H1 (cell line): Measurements from ENCODE around the gene PCGF3. TPM values are rescaled to one million over a fixed set of nuclear protein-coding genes. Genes with fewer than 3 reads are reported as not detected.
A peak's percentile ranks its signal among the peaks of the same experiment; 100 is the strongest.
"Not testable (repeated sequence)": the region's sequence is repeated elsewhere in the genome, so short reads cannot be mapped to it uniquely, and the experiment has no call there.

Source experiments
- CTCF ChIA-PET: fragments of 300-600 bp; sonication (Branson Sonifier 250); formaldehyde crosslinking; loops from one replicate; lab custom pipeline; 2021; ENCODE audit not compliant: partially characterized antibody; lab: Charles Lee
- POLR2A ChIA-PET: fragments of 300-600 bp; sonication (Branson Sonifier 250); formaldehyde crosslinking; loops from one replicate; lab custom pipeline; 2021; ENCODE audit warnings: inconsistent platforms; ENCODE audit not compliant: partially characterized antibody; lab: Charles Lee
- DNase-seq, 2 experiments: peaks; one replicate each; pipeline versions ENCODE4 v3.0.0 to v3.0.0-alpha.2; 2010 to 2022; ENCODE audit warnings: low spot score in 2 of 2, low read depth in 1 of 2, mixed read lengths in 1 of 2
- FAIRE-seq: peaks from 2 replicates; lab custom pipeline; 2011; peaks lifted over from hg19 to GRCh38; lab: Jason Lieb, UNC
- H2AFZ ChIP-seq: 2 replicates; pipeline ENCODE4 v1.8.1; 2012; ENCODE audit warnings: low read length, inconsistent platforms
- H2AK5ac ChIP-seq: 2 replicates; pipeline ENCODE4 v1.6.1; 2013; ENCODE audit warnings: low read depth, low read length
- H2BK120ac ChIP-seq: replicated peaks from 2 replicates; pipeline ENCODE3; 2013; ENCODE audit warnings: low read depth, low read length, inconsistent platforms
- H2BK12ac ChIP-seq: 2 replicates; pipeline ENCODE4 v1.6.1; 2013; ENCODE audit warnings: low read depth, low read length
- H2BK15ac ChIP-seq: 2 replicates; pipeline ENCODE4 v1.6.1; 2013; ENCODE audit warnings: low read length
- H2BK20ac ChIP-seq: 2 replicates; pipeline ENCODE4 v1.6.1; 2013; ENCODE audit warnings: low read length
- H2BK5ac ChIP-seq: 2 replicates; pipeline ENCODE4 v1.6.1; 2013; ENCODE audit warnings: low read depth, low read length
- H3K14ac ChIP-seq: 2 replicates; pipeline ENCODE4 v1.6.1; 2013; ENCODE audit warnings: inconsistent platforms; ENCODE audit not compliant: insufficient read length
- H3K18ac ChIP-seq: 2 replicates; pipeline ENCODE4 v1.6.1; 2013; ENCODE audit warnings: low read length; ENCODE audit errors: extremely low read depth
- H3K23ac ChIP-seq: 2 replicates; pipeline ENCODE4 v1.6.1; 2013; ENCODE audit warnings: inconsistent platforms; ENCODE audit not compliant: insufficient read length
- H3K23me2 ChIP-seq: 2 replicates; pipeline ENCODE4 v1.6.1; 2013; ENCODE audit warnings: low read depth, low read length
- H3K27ac ChIP-seq: 2 replicates; pipeline ENCODE4 v1.6.1; 2011; ENCODE audit warnings: low read depth, low read length, inconsistent platforms
- H3K27me3 ChIP-seq, 4 experiments: replicated peaks in 1 of 4; 1 replicate in 1 of 4; 2 replicates in 3 of 4; pipeline versions ENCODE4 v1.6.1 to v1.8.1; 2011 to 2013; ENCODE audit warnings: low read length in 3 of 4, mild to moderate bottlenecking in 3 of 4, inconsistent platforms in 2 of 4, mixed read lengths in 2 of 4, moderate library complexity in 1 of 4; ENCODE audit not compliant: control insufficient read depth in 3 of 4, insufficient read depth in 3 of 4; ENCODE audit errors: extremely low read depth in 1 of 4
- H3K36me3 ChIP-seq, 4 experiments: 2 replicates each; pipeline versions ENCODE4 v1.6.1 to v1.8.1; 2011 to 2013; ENCODE audit warnings: mild to moderate bottlenecking in 4 of 4, low read length in 3 of 4, moderate library complexity in 2 of 4, control low read depth in 1 of 4, inconsistent platforms in 1 of 4; ENCODE audit not compliant: insufficient read depth in 4 of 4, control insufficient read depth in 2 of 4
- H3K4ac ChIP-seq: replicated peaks from 2 replicates; pipeline ENCODE3; 2013; ENCODE audit warnings: low read length, low read depth, mixed read lengths, inconsistent platforms; ENCODE audit not compliant: insufficient read length
- H3K4me1 ChIP-seq, 4 experiments: replicated peaks in 1 of 4; 1 replicate in 1 of 4; 2 replicates in 3 of 4; pipeline versions ENCODE4 v1.6.1 to v1.8.1; 2011 to 2013; ENCODE audit warnings: low read length in 3 of 4, inconsistent platforms in 2 of 4, mixed read lengths in 1 of 4; ENCODE audit not compliant: insufficient read depth in 4 of 4, control insufficient read depth in 3 of 4
- H3K4me2 ChIP-seq, 2 experiments: 2 replicates each; pipeline versions ENCODE4 v1.6.1 to v1.8.1; 2011 to 2013; ENCODE audit warnings: low read depth in 2 of 2, low read length in 2 of 2, control low read depth in 1 of 2, inconsistent platforms in 1 of 2, mild to moderate bottlenecking in 1 of 2; ENCODE audit not compliant: insufficient read depth in 1 of 2
- H3K4me3 ChIP-seq, 4 experiments: fragments of 200-600, 300-600 bp in 1 of 4; sonication (generic), shearing (Covaris generic), sonication (Bioruptor Twin) in 1 of 4; 2 replicates each; pipeline versions ENCODE4 v1.5.1 to v1.8.1; 2011 to 2016; ENCODE audit warnings: low read length in 4 of 4, low read depth in 3 of 4, control low read depth in 2 of 4, inconsistent platforms in 2 of 4, mild to moderate bottlenecking in 2 of 4, mixed read lengths in 1 of 4, moderate library complexity in 1 of 4; ENCODE audit not compliant: insufficient read depth in 2 of 4; ENCODE audit errors: extremely low read depth in 1 of 4
- H3K56ac ChIP-seq: replicated peaks from 2 replicates; pipeline ENCODE3; 2013; ENCODE audit warnings: low read depth, mild to moderate bottlenecking, mixed read lengths, low read length, inconsistent platforms; ENCODE audit not compliant: insufficient read length
- H3K79me1 ChIP-seq: 2 replicates; pipeline ENCODE4 v1.6.1; 2013; ENCODE audit warnings: low read depth, low read length, control low read depth
- H3K79me2 ChIP-seq, 2 experiments: 2 replicates each; pipeline versions ENCODE4 v1.6.1 to v1.8.1; 2012 to 2013; ENCODE audit warnings: low read length in 2 of 2, mild to moderate bottlenecking in 2 of 2, inconsistent platforms in 1 of 2; ENCODE audit not compliant: insufficient read depth in 2 of 2, control insufficient read depth in 1 of 2
- H3K9ac ChIP-seq, 4 experiments: replicated peaks in 1 of 4; 1 replicate in 1 of 4; 2 replicates in 3 of 4; pipeline versions ENCODE4 v1.6.1 to v1.8.1; 2011 to 2013; ENCODE audit warnings: low read depth in 3 of 4, low read length in 3 of 4, control low read depth in 2 of 4, mild to moderate bottlenecking in 2 of 4, moderate library complexity in 2 of 4, inconsistent platforms in 1 of 4; ENCODE audit errors: extremely low read depth in 1 of 4
- H3K9me3 ChIP-seq, 2 experiments: 2 replicates each; pipeline versions ENCODE4 v1.6.1 to v1.8.1; 2012 to 2013; ENCODE audit warnings: mild to moderate bottlenecking in 2 of 2, moderate library complexity in 2 of 2, control low read depth in 1 of 2, inconsistent platforms in 1 of 2, low read depth in 1 of 2, low read length in 1 of 2, mixed read lengths in 1 of 2; ENCODE audit not compliant: insufficient read depth in 2 of 2
- H4K20me1 ChIP-seq, 2 experiments: replicated peaks in 1 of 2; 2 replicates each; pipeline versions ENCODE3 to v1.8.1; 2011 to 2013; ENCODE audit warnings: inconsistent platforms in 2 of 2, low read length in 2 of 2, mild to moderate bottlenecking in 1 of 2; ENCODE audit not compliant: insufficient read depth in 2 of 2, control insufficient read depth in 1 of 2
- H4K5ac ChIP-seq: 2 replicates; pipeline ENCODE4 v1.6.1; 2013; ENCODE audit warnings: low read length, low read depth, mixed read lengths, inconsistent platforms; ENCODE audit not compliant: insufficient read length
- H4K8ac ChIP-seq: 2 replicates; pipeline ENCODE4 v1.8.0; 2013; ENCODE audit warnings: mild to moderate bottlenecking, moderate library complexity, low read length, inconsistent platforms; ENCODE audit not compliant: insufficient read depth; ENCODE audit errors: extremely low read depth
- H4K91ac ChIP-seq: replicated peaks from 2 replicates; pipeline ENCODE3; 2013; ENCODE audit warnings: low read length, mixed read lengths, inconsistent platforms; ENCODE audit not compliant: insufficient read length
- POLR2A ChIP-seq, 2 experiments: IDR thresholded peaks; 1 replicate in 1 of 2; 2 replicates in 1 of 2; pipeline ENCODE4 v1.6.1; 2011; ENCODE audit warnings: low read depth in 2 of 2, low read length in 2 of 2, mild to moderate bottlenecking in 2 of 2; ENCODE audit errors: control extremely low read depth in 1 of 2
- SP1 ChIP-seq: IDR thresholded peaks from 2 replicates; pipeline ENCODE4 v1.6.1; 2011; ENCODE audit warnings: low read depth, low read length
- TBP ChIP-seq: IDR thresholded peaks from 2 replicates; pipeline ENCODE4 v1.6.1; 2011; ENCODE audit warnings: low read depth, low read length, improper control_type of control experiment
- WGBS, 2 experiments: shearing (Covaris generic) in 1 of 2; methylation state at CpG; one replicate each; pipeline versions ENCODE4 v1.1.6 to v1.1.7; 2013 to 2015; ENCODE audit warnings: low lambda C conversion rate in 2 of 2, mixed read lengths in 2 of 2, inconsistent platforms in 1 of 2, low coverage in 1 of 2, missing lambda C conversion rate in 1 of 2; ENCODE audit not compliant: insufficient replicate concordance in 2 of 2, insufficient coverage in 1 of 2, insufficient read length in 1 of 2; ENCODE audit errors: extremely low coverage in 1 of 2, missing lambda C conversion rate in 1 of 2; 5-methylcytosine and 5-hydroxymethylcytosine counted together
- polyA plus RNA-seq, 7 experiments: library from polyadenylated mRNA; depleted of rRNA in 3 of 7; stranded (reverse) in 5 of 7; unstranded in 2 of 7; fragments of >200 nt in 5 of 7; fragments of 200-250 nt in 2 of 7; gene quantifications; 1 replicate in 5 of 7; 2 replicates in 1 of 7; 4 replicates in 1 of 7; pipeline versions ENCODE4 v1.2.1 to v1.2.3, GENCODE V29; 2011 to 2013; ENCODE audit warnings: missing spikeins in 2 of 7, mixed read lengths in 2 of 7
- total RNA-seq: library from RNA; stranded (reverse); fragmentation: NEBNext Ultra II Directional; extraction: Animal tissue kit (Norgen Biotek cat#: 25700); gene quantifications from 2 replicates; pipeline ENCODE4 v1.2.1, GENCODE V29; 2021

Gene PCGF3
- total and polyA plus RNA-seq, 2 of the 8 experiments (the other 6 are each of a cell fraction or from before 2014, with no cell fraction given) = 52.7 to 52.9 TPM

DNA sequence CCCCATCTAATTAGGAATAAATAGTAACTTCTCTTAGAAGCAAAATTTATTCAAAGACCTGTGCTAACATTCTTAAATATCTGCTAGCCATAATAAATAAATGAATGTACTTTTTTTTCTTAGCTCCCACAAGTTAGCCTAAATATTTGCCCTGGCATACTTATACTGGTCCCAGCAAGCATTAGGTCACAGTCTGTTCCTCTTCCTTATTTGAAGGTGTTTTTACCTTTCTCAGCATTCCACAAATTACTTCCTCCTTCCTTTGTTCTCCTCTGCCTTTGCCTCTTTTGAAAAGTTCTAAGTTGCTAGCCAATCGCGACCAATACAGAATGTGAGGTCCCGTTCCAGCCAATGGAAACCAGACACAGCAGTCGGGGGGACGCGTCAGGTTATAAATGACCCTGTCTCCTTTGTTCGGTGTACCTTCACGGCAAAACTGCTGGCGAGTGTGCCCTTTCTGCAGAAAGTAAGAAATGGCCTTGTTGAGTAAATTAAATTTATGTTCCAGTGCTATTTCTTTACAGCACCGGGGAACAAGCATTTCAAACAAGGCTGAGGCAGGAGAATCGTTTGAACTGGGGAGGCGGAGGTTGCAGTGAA is 11.2 kb upstream of the PCGF3 start:
- CTCF ChIA-PET = interaction anchor here (1.0 to 3.9 kb wide), 2 partner anchors 10 to 65 kb away, joined by 4 to 24 read pairs; no protein-coding TSS in a partner anchor
- not testable (repeated sequence) for H3K56ac ChIP-seq, H3K23me2 ChIP-seq, H2BK120ac ChIP-seq, H3K4ac ChIP-seq
- peak overlapping the region; percentile 11; the same call in 1 of the 2 replicates for H4K8ac ChIP-seq
- TF ChIP-seq POLR2A (IDR thresholded peaks at IDR 0.05; ENCODE audit: control extremely low read depth in 1 of 2, low read depth in 2 of 2, low read length in 2 of 2) (0 out of 3 replicates have a peak, but pooled peaks of 1 of the 2 experiments have one; percentile 67), TBP (peak; percentile 71; the same call in 1 of the 2 replicates), SP1 (0 out of 2 replicates have a peak, but pooled peaks have one; percentile 12)
- TF ChIP-seq, all 59 proteins: peak for 3; not testable (repeated sequence) for 56
- DNase-seq, H3K4me1 ChIP-seq, H3K18ac ChIP-seq, H4K91ac ChIP-seq, H2BK12ac ChIP-seq, H2BK20ac ChIP-seq, H3K23ac ChIP-seq, H3K27ac ChIP-seq, FAIRE-seq, H3K36me3 ChIP-seq, H3K27me3 ChIP-seq, H3K79me2 ChIP-seq, H4K5ac ChIP-seq, H3K9me3 ChIP-seq, H2AK5ac ChIP-seq, H2BK5ac ChIP-seq, H2AFZ ChIP-seq, H4K20me1 ChIP-seq, H2BK15ac ChIP-seq, H3K4me2 ChIP-seq, H3K14ac ChIP-seq, H3K79me1 ChIP-seq, H3K9ac ChIP-seq: not testable (repeated sequence)
- 79% methylated on average over 12 of the region's 12 CpGs; no CpG with 5 or more reads in 1 of the 2 experiments for WGBS, 2 experiments
- peak overlapping the region in 1 of 4 experiments; percentile 17; a peak in 1 of 8 replicates for H3K4me3 ChIP-seq
- POLR2A ChIA-PET = interaction anchor here (0.8 to 2.3 kb wide), 6 partner anchors 9 to 23 kb away, joined by 3 to 6 read pairs (median 3); no protein-coding TSS in a partner anchor
